GM21526 (cell line): ENCODE results near the gene ST8SIA6.
"Not testable (repeated sequence)": the region's sequence is repeated elsewhere in the genome, so short reads cannot be mapped to it uniquely, and the experiment has no call there.

Experiments used
- ATAC-seq: cut with Tn5 transposase; IDR thresholded peaks from one replicate; pipeline ENCODE4 v1.9.1; 2021; ENCODE audit warnings: moderate library complexity; ENCODE audit not compliant: unreplicated experiment, low FRiP score

Gene ST8SIA6

GRCh38 chr10:17454161-17455014 lies at the start of gene ST8SIA6:
Gene ST8SIA6 (minus strand): TSS chr10:17454595. CDS start chr10:17454255, 340 bp downstream.
- ATAC-seq, result peak; percentile 67

- no peak for ATAC-seq
Observed at GRCh38 chr10:17503795-17504194, 49.4 kb upstream of the ST8SIA6 start.

- ATAC-seq, result no peak
Observed at GRCh38 chr10:17502814-17503213, 48.4 kb upstream of the ST8SIA6 start.

GRCh38 chr10:17499014-17499413 lies 44.6 kb upstream of the ST8SIA6 start:
- ATAC-seq, result not testable (repeated sequence)

GRCh38 chr10:17497446-17498030 lies 43.1 kb upstream of the ST8SIA6 start:
- ATAC-seq, result no peak

GRCh38 chr10:17494626-17495260 lies 40.3 kb upstream of the ST8SIA6 start:
- ATAC-seq, result no peak

- ATAC-seq, result no peak
Observed at GRCh38 chr10:17488848-17489247, 34.5 kb upstream of the ST8SIA6 start.

GRCh38 chr10:17483079-17483478 lies 28.7 kb upstream of the ST8SIA6 start:
- no peak for ATAC-seq

- ATAC-seq, result no peak
Observed at GRCh38 chr10:17479822-17480221, 25.4 kb upstream of the ST8SIA6 start.

- no peak for ATAC-seq
Observed at GRCh38 chr10:17479015-17479615, 24.7 kb upstream of the ST8SIA6 start.

GRCh38 chr10:17476073-17476472 lies 21.7 kb upstream of the ST8SIA6 start:
- no peak for ATAC-seq

- ATAC-seq, result no peak
Observed at GRCh38 chr10:17475661-17476060, 21.3 kb upstream of the ST8SIA6 start.

- ATAC-seq, result no peak
Observed at GRCh38 chr10:17474595-17475323, 20.4 kb upstream of the ST8SIA6 start.

- no peak for ATAC-seq
Observed at GRCh38 chr10:17473228-17473950, 19.0 kb upstream of the ST8SIA6 start.

GRCh38 chr10:17472481-17473227 lies 18.3 kb upstream of the ST8SIA6 start:
- no peak for ATAC-seq

- ATAC-seq, result no peak
Observed at GRCh38 chr10:17470246-17470645, 15.9 kb upstream of the ST8SIA6 start.

- no peak for ATAC-seq
Observed at GRCh38 chr10:17465328-17466125, 11.1 kb upstream of the ST8SIA6 start.

GRCh38 chr10:17464545-17464944 lies 10.2 kb upstream of the ST8SIA6 start:
- no peak for ATAC-seq
